C4-2B (cell line): Measurements from ENCODE around the gene KIF11.
"Not testable (repeated sequence)": the region's sequence is repeated elsewhere in the genome, so short reads cannot be mapped to it uniquely, and the experiment has no call there.

Experiments used
- CTCF ChIP-seq: fragments of 450-650 bp; conservative IDR thresholded peaks from 2 replicates; pipeline ENCODE4 v1.5.1; 2017; ENCODE audit warnings: mild to moderate bottlenecking
- ZFX ChIP-seq: fragments of 450-650 bp; IDR thresholded peaks from 2 replicates; pipeline ENCODE4 v1.6.1; 2017

- TF ChIP-seq CTCF, ZFX: not testable (repeated sequence)
These were observed 10.6 kb upstream of the KIF11 start for GRCh38 chr10:92582347-92582746.
